ENCODE measurements around the gene KRT6A.

DNA sequence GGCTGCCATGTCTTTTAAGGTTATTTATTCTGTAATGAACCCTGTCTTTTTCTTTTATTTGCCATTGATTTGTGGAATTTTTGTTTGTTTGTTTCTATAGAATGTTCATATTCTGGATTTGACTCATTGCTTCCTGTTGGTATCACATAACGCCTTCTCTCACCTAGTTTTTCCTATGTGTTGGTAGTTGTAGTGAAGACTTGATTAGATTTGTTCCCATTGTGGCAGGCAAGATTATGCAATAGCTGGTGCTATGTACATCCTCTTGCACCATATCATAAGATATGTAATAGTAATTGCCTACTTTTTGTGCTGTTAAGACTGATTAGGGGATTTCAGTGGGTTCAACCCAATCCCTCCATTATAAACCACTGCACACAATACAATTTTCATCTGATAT lies 37.2 kb downstream of the KRT6A start:
- TF ChIP-seq EZH2 (IDR thresholded peaks at IDR 0.05; ENCODE audit: low read depth) (no peak), CTCF (conservative IDR thresholded peaks at IDR 0.05) (no peak)

All from PC-9 (cell line).